ENCODE results near the gene RASSF8. TPM values are rescaled to one million over a fixed set of nuclear protein-coding genes. Genes with fewer than 3 reads are reported as not detected.

Gene RASSF8
- total RNA-seq, 4 donors from 2014 or later = 40.1 to 66.1 (median 48.2) TPM

DNA sequence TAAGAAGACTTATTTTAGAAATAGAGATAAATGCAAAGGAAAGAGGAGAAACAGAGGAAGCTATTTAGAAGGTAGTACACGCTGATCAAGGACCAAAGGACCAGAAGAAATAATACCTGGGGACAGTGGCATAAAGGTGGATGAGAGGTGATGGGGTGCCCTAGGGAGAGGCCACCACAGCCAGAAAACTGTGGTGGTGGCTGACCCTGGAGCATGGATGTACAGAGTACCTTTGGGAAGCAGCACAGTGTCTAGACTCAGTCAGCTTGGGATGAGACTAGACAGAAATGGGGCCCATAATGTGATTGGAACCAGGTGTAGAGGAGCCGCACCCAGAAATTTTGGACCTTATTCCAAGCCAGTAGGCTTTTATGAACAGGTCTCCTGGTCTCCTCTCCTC, 17.2 kb downstream of the RASSF8 start:
- TF ChIP-seq, protein P1, sequence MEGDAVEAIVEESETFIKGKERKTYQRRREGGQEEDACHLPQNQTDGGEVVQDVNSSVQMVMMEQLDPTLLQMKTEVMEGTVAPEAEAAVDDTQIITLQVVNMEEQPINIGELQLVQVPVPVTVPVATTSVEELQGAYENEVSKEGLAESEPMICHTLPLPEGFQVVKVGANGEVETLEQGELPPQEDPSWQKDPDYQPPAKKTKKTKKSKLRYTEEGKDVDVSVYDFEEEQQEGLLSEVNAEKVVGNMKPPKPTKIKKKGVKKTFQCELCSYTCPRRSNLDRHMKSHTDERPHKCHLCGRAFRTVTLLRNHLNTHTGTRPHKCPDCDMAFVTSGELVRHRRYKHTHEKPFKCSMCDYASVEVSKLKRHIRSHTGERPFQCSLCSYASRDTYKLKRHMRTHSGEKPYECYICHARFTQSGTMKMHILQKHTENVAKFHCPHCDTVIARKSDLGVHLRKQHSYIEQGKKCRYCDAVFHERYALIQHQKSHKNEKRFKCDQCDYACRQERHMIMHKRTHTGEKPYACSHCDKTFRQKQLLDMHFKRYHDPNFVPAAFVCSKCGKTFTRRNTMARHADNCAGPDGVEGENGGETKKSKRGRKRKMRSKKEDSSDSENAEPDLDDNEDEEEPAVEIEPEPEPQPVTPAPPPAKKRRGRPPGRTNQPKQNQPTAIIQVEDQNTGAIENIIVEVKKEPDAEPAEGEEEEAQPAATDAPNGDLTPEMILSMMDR (IDR thresholded peaks at IDR 0.05; ENCODE audit: low read depth) = no peak

DNA sequence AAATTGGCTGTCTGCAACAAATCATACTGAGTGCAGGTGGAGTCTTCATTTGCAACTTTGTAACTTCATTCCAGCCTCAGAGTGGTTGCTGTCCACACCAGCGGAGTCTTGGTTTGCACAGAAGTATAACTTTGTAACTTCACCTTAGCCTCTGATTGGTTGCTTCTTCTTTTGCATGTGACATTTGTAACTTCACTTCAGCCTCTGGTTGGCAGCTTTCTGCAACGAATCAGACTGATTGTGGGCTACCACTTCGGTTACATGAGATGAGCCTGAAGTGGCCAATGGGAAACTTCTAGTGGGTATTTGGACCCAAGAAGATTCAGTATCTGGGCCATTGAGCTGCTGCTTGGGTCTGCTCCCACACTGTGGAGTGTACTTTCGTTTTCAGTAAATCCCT, 17.8 kb downstream of the RASSF8 start:
- TF ChIP-seq, protein P1 (IDR thresholded peaks at IDR 0.05; ENCODE audit: low read depth) = no peak

DNA sequence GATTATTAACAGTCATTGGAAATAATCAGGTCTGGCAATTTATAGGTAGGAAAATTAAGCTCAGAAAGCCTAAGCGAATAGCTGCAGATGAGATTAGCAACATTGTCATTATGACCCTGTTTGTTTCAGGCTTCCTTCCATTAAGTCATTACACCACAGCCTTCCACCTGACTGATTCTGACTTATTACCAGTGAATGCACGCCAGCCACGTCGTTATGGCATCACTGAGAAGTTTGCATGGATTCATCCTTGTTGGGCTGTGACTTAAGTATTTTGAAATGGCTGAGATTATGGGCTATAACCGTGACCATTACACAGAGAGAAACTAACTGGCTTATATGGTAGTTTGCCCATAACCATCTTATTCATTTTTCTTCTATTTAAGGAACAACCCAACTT, 18.6 kb downstream of the RASSF8 start:
- TF ChIP-seq, protein P1 (IDR thresholded peaks at IDR 0.05; ENCODE audit: low read depth) = no peak

DNA sequence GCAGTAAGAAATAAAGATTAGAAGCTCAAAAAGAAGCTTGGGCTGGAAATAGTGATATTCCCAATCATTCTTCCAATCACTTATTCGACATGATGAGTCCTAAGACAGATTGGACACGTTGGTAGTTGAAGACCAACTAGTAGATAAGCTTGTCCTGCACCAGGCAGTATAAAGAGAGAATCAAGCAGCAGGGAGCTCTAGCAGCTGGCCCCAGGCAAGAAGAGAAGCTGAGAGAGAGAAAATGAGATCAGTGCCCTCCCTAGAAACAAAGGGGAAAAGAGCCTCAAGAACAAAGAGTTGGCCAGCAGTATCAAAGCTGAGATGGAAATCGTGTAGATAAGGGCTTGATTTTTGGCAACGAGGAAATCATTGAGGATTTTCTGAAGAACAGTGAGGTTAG, 20.6 kb downstream of the RASSF8 start:
- TF ChIP-seq, protein P1 (IDR thresholded peaks at IDR 0.05; ENCODE audit: low read depth) = no peak

DNA sequence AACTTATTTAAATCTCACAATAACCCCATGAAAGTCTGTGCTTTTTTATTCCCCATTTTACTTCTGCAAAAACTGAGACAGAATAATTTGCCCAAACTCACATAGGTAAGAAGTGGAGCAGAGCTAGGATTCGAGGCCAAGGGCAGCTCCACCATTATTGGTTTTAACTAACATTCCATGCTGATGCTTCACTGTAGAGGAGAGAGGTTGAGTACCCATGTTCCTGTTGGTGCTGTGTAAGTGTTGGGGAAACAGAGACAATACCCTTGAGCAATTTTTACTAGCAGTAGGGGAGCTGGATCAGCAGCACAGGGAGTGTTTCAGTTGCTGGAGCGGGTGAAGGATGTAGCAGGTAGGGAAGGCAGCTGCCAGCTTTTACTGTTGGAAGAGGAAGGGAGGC, 21.1 kb downstream of the RASSF8 start:
- TF ChIP-seq, protein P1 (IDR thresholded peaks at IDR 0.05; ENCODE audit: low read depth) = no peak

DNA sequence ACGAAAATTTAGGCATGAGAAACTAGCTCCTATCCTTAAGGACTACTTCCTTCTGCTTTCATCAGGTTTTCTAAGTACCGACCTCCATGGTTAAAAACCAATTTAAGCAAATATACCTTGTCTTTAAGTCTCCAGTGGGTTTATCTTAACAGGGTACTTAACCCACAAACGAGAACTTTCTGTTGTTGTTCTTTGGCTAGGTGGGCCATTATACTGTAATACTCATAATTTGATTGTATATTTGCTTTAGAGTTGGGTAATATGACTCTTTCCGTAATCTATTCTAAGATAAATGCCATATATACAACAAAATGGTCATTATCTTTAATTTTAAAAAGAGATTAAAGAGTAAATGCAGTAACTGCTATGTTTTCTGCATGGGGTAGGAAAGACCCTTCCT, 21.6 kb downstream of the RASSF8 start:
- TF ChIP-seq, protein P1 (IDR thresholded peaks at IDR 0.05; ENCODE audit: low read depth) = no peak

DNA sequence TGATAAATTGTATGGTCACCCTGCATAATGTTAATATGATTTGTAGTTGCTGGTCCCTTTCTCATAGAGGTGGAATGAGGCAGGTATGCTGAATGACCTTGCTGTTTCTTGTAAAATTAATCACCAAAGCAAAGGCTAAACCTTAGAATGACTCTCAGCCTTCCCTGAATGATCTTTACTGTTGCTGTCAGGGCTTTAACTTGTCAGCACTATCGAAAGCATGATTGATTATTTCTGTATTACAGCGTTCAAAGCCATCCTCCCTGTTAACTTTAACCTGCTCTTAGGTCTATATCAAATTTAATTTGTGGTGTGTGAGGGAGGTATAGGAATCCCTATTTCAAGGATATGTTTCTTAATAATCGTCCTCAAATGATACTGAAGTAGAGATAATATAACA, 23.1 kb downstream of the RASSF8 start:
- TF ChIP-seq, protein P1 (IDR thresholded peaks at IDR 0.05; ENCODE audit: low read depth) = no peak
